Type B pancreatic cell (in vitro differentiated cells): ENCODE data around the gene CREB3L2. TPM values are rescaled to one million over a fixed set of nuclear protein-coding genes. Genes with fewer than 3 reads are reported as not detected.
"Not testable (repeated sequence)": the region's sequence is repeated elsewhere in the genome, so short reads cannot be mapped to it uniquely, and the experiment has no call there.

Experiments used
- DNase-seq: peaks from one replicate; pipeline ENCODE4 v3.0.0; 2021; ENCODE audit warnings: mixed read lengths; ENCODE audit not compliant: unreplicated experiment; ENCODE audit errors: extremely low spot score
- H3K27ac Mint-ChIP-seq: 2 replicates; pipeline ENCODE4 v1.8.0; 2021; ENCODE audit warnings: mild to moderate bottlenecking, mixed read lengths
- H3K27me3 Mint-ChIP-seq: 2 replicates; pipeline ENCODE4 v1.8.0; 2021; ENCODE audit warnings: mixed read lengths
- H3K36me3 Mint-ChIP-seq: 2 replicates; pipeline ENCODE4 v1.8.0; 2021; ENCODE audit warnings: mixed read lengths
- H3K4me1 Mint-ChIP-seq: one replicate; pipeline ENCODE4 v1.8.0; 2021; ENCODE audit warnings: mixed read lengths; ENCODE audit not compliant: unreplicated experiment
- H3K4me3 Mint-ChIP-seq: 2 replicates; pipeline ENCODE4 v1.8.0; 2021; ENCODE audit warnings: mild to moderate bottlenecking, mixed read lengths
- H3K9me3 Mint-ChIP-seq: 2 replicates; pipeline ENCODE4 v1.8.0; 2021; ENCODE audit warnings: mixed read lengths
- total RNA-seq: library from RNA; stranded (reverse); gene quantifications from 2 replicates; pipeline ENCODE4 v1.2.1, GENCODE V29; 2021; ENCODE audit warnings: low replicate concordance
- TF ChIP-seq, protein P1 (sequence below): fragments of 200-600 bp; sonication (generic); conservative IDR thresholded peaks from 2 replicates; pipeline ENCODE4 v1.5.0; 2021; ENCODE audit warnings: antibody characterized with exemption, mild to moderate bottlenecking

Gene CREB3L2
- total RNA-seq, 1 donor from 2014 or later = 85.8 TPM

DNA sequence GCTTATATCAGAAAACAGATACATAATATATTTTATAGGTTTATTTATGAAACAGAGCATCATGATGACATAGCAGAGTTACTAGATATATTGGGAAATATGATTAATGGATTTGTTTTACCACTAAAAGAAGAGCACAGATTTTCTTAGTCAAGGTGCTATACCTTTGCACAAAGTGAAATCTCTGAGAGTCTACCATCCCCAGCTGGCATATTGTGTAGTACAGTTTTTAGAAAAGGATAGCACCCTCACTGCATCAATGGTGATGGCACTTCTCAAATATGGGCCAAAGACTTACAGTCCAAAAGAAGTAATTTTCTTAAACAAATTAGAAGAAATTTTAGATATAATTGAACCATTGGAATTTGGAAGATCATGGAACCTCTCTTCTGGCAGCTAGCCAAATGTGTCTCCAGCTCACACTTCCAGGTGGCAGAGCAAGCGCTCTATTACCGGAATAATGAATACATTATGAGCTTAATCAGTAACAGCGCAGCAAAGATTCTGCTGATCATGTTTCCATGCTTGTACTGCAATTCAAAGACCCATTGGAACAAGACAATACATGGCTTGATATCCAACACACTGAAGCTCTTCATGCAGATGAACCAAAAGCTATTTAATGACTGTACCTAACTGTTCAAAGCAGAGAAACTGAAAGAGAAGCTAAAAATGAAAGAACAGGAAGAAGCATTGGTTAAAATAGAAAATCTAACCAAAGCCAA is 21.9 kb upstream of the CREB3L2 start:
- H3K4me3 Mint-ChIP-seq = no peak overlapping the region
- no peaks in the 10 kb centered on the region for H3K9me3 Mint-ChIP-seq
- TF ChIP-seq, protein P1, sequence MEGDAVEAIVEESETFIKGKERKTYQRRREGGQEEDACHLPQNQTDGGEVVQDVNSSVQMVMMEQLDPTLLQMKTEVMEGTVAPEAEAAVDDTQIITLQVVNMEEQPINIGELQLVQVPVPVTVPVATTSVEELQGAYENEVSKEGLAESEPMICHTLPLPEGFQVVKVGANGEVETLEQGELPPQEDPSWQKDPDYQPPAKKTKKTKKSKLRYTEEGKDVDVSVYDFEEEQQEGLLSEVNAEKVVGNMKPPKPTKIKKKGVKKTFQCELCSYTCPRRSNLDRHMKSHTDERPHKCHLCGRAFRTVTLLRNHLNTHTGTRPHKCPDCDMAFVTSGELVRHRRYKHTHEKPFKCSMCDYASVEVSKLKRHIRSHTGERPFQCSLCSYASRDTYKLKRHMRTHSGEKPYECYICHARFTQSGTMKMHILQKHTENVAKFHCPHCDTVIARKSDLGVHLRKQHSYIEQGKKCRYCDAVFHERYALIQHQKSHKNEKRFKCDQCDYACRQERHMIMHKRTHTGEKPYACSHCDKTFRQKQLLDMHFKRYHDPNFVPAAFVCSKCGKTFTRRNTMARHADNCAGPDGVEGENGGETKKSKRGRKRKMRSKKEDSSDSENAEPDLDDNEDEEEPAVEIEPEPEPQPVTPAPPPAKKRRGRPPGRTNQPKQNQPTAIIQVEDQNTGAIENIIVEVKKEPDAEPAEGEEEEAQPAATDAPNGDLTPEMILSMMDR = no peak
- H3K36me3 Mint-ChIP-seq = no peaks in the 10 kb centered on the region
- H3K27ac Mint-ChIP-seq = no peak overlapping the region
- H3K27me3 Mint-ChIP-seq = no peaks in the 10 kb centered on the region
- H3K4me1 Mint-ChIP-seq = no peaks in the 10 kb centered on the region
- DNase-seq = no peak

DNA sequence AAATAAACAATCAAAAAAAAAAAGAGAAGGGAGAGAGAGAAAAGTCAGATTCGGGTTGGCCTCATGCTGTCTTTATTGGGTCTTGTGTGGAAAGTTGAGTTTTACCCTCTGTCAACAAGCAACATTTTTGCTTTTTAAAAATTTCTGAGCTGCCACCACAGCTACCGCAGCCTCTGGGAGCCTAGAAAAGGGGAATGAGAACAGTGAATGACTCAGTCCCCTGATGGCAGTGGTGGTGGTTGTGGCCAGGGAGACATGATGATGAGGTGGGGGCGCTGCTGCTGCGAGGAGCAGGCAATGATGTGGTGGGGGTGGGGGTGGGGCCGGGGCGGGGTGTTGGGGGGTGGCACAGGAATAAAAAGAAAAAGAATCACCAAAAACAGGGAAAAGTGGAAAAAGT is 20.0 kb upstream of the CREB3L2 start:
- Mint-ChIP-seq H3K27me3 (no peaks in the 10 kb centered on the region), H3K27ac (no peak overlapping the region), H3K4me3 (no peak overlapping the region), H3K9me3 (no peaks in the 10 kb centered on the region), H3K4me1 (no peaks in the 10 kb centered on the region), H3K36me3 (no peaks in the 10 kb centered on the region)
- no peak for DNase-seq
- TF ChIP-seq, protein P1 = no peak

DNA sequence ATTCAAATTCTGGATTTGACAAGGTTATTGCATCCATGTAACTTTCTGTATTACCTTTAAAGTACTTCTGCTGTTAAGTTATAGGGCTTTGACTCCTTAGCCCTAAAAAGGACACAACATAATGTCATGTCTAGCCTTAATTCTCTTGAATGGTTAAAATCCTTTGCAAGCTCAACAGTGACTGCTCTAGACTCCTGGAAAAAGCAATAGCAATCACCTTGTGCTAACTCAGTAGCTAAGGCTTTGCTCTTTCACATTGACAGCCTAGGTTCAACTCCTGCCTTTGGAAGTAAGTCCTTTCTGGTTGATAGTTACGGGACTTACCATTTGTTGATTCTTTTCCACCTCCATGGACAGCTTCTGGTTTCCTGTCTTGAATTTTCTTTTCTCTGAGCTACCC is 16.1 kb upstream of the CREB3L2 start:
- DNase-seq = no peak
- H3K36me3 Mint-ChIP-seq = no peaks in the 10 kb centered on the region
- TF ChIP-seq, protein P1 = no peak
- no peaks in the 10 kb centered on the region for H3K27me3 Mint-ChIP-seq
- H3K9me3 Mint-ChIP-seq = no peaks in the 10 kb centered on the region
- H3K27ac Mint-ChIP-seq = no peak overlapping the region
- H3K4me3 Mint-ChIP-seq = no peak overlapping the region
- H3K4me1 Mint-ChIP-seq = no peaks in the 10 kb centered on the region

DNA sequence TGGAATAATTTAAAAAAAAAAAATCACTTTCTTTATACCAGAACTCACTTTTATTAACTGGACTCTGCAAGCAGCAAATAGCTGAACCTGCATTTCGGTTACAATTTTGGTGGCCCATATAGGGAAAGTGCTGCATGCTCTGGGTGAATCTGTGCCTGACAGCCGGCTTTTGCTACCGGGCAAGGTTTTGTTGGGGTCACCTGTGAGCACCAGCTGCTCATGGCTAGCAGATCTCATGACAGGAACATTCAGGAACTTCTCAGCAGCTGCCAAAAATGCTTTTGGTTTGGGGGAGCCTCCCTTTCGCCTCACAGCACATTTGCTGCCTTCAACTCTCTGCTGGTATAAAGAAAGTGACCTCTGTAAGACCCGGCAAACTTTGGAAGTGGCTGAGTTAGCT is 13.2 kb upstream of the CREB3L2 start:
- Mint-ChIP-seq H3K4me1 (no peaks in the 10 kb centered on the region), H3K27me3 (no peaks in the 10 kb centered on the region), H3K27ac (no peak overlapping the region), H3K4me3 (no peak overlapping the region), H3K9me3 (no peaks in the 10 kb centered on the region), H3K36me3 (no peaks in the 10 kb centered on the region)
- no peak for DNase-seq
- TF ChIP-seq, protein P1 = no peak

DNA sequence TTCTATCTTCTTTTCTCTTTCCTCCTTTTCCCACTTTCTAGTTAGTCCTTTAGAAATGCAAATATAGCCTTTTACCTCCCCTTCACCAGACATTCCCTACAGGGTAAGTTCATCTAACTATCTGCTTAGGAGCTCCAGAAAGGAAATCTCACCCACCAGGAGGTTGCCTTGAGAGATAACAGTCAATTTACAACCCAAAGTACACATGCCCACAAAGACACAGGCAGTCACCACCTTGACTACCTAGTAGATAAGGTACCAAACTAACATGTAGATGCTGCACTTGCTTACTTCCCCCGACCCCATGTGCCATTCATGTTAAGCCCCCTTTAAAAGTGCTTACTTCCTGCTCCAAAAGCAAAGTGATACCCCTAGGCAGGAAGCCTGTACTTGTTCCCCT is 12.8 kb upstream of the CREB3L2 start:
- no peaks in the 10 kb centered on the region for H3K4me1 Mint-ChIP-seq
- H3K27ac Mint-ChIP-seq = no peak overlapping the region
- TF ChIP-seq, protein P1 = no peak
- H3K36me3 Mint-ChIP-seq = no peaks in the 10 kb centered on the region
- no peaks in the 10 kb centered on the region for H3K9me3 Mint-ChIP-seq
- H3K27me3 Mint-ChIP-seq = no peaks in the 10 kb centered on the region
- H3K4me3 Mint-ChIP-seq = no peak overlapping the region
- DNase-seq = no peak

DNA sequence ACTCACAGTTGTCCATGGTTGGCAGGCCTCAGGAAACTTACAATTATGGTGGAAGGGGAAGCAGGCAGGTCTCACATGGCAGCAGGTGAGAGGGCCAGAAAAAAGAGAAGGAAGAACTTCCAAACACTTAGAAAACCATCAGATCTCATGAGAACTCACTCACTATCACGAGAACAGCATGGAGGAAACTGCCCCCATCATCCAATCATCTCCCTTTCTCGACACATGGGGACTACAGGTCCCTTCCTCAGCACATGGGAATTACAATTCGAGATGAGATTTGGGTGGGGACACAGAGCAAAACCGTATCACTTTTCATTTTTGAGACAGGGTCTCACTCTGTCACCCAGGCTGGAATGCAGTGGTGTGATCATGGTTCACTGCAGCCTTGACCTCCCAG is 12.3 kb upstream of the CREB3L2 start:
- H3K27ac Mint-ChIP-seq, H3K4me1 Mint-ChIP-seq, H3K27me3 Mint-ChIP-seq, H3K36me3 Mint-ChIP-seq, H3K9me3 Mint-ChIP-seq, DNase-seq, H3K4me3 Mint-ChIP-seq: not testable (repeated sequence)
